Endothelial cell of umbilical vein (primary cell): Measurements from ENCODE around the gene SEMG1. TPM values are rescaled to one million over a fixed set of nuclear protein-coding genes. Genes with fewer than 3 reads are reported as not detected.

Source experiments
- BruUV-seq: library from RNA; stranded (reverse); fragments of 400-500 nt; replicated peaks from 2 replicates; lab custom pipeline; 2021; lab: Mats Ljungman, UMichigan
- CTCF ChIA-PET: fragments of 300-600, 350-600 bp; sonication (Branson Sonifier 250); formaldehyde crosslinking; loops from one replicate; lab custom pipeline; 2021; ENCODE audit warnings: antibody characterized with exemption, inconsistent platforms; lab: Charles Lee
- POLR2A ChIA-PET: fragments of 300-600, 350-600 bp; sonication (Branson Sonifier 250); formaldehyde crosslinking; loops from one replicate; lab custom pipeline; 2021; ENCODE audit warnings: antibody characterized with exemption, inconsistent platforms; lab: Charles Lee
- DNase-seq: peaks from one replicate; pipeline ENCODE4 v3.0.0-alpha.2; 2011; ENCODE audit warnings: low read depth, low spot score
- FAIRE-seq: peaks from 2 replicates; lab custom pipeline; 2011; peaks lifted over from hg19 to GRCh38; lab: Jason Lieb, UNC
- H2AFZ ChIP-seq: 2 replicates; pipeline ENCODE4 v1.6.0; 2012; ENCODE audit warnings: low read depth, low read length, control low read depth, inconsistent platforms
- H3K27ac ChIP-seq: 2 replicates; pipeline ENCODE4 v1.5.1; 2011; ENCODE audit warnings: low read depth, mild to moderate bottlenecking, control low read depth, low read length, moderate library complexity; ENCODE audit not compliant: insufficient read depth
- H3K27me3 ChIP-seq, 2 experiments: 2 replicates each; pipeline versions ENCODE4 v1.6.0 to v1.6.1; 2011; ENCODE audit warnings: low read length in 2 of 2, mixed read lengths in 1 of 2; ENCODE audit not compliant: control insufficient read depth in 2 of 2, insufficient read depth in 2 of 2
- H3K36me3 ChIP-seq, 2 experiments: 2 replicates in 1 of 2; 3 replicates in 1 of 2; pipeline ENCODE4 v1.5.1; 2011; ENCODE audit warnings: low read length in 2 of 2, mild to moderate bottlenecking in 1 of 2, moderate library complexity in 1 of 2; ENCODE audit not compliant: control insufficient read depth in 2 of 2, insufficient read depth in 2 of 2; ENCODE audit errors: extremely low read depth in 1 of 2
- H3K4me1 ChIP-seq: 3 replicates; pipeline ENCODE4 v1.5.1; 2011; ENCODE audit warnings: mild to moderate bottlenecking, low read length; ENCODE audit not compliant: control insufficient read depth, insufficient read depth; ENCODE audit errors: extremely low read depth
- H3K4me2 ChIP-seq: 2 replicates; pipeline ENCODE4 v1.6.1; 2011; ENCODE audit warnings: low read length, control low read depth, mixed read lengths; ENCODE audit not compliant: insufficient read depth
- H3K4me3 ChIP-seq, 3 experiments: fragments of 200-600 bp in 1 of 3; sonication (generic), shearing (Covaris generic) in 1 of 3; replicated peaks in 1 of 3; 2 replicates each; pipeline ENCODE4 v1.5.1; 2011 to 2016; ENCODE audit warnings: control low read depth in 3 of 3, low read length in 3 of 3, mild to moderate bottlenecking in 2 of 3, inconsistent platforms in 1 of 3, low read depth in 1 of 3, moderate library complexity in 1 of 3; ENCODE audit not compliant: insufficient read depth in 1 of 3
- H3K79me2 ChIP-seq: 2 replicates; pipeline ENCODE4 v1.6.0; 2012; ENCODE audit warnings: low read length, inconsistent platforms; ENCODE audit not compliant: control insufficient read depth, insufficient read depth
- H3K9ac ChIP-seq: replicated peaks from 2 replicates; pipeline ENCODE3; 2011; ENCODE audit warnings: low read length, control low read depth; ENCODE audit not compliant: insufficient read depth; ENCODE audit errors: extremely low read depth
- H3K9me1 ChIP-seq: replicated peaks from 3 replicates; pipeline ENCODE4 v1.6.0; 2011; ENCODE audit warnings: mild to moderate bottlenecking, low read length; ENCODE audit not compliant: control insufficient read depth, insufficient read depth; ENCODE audit errors: extremely low read depth
- H3K9me3 ChIP-seq: replicated peaks from 2 replicates; pipeline ENCODE4 v1.5.1; 2012; ENCODE audit warnings: low read length, inconsistent platforms; ENCODE audit not compliant: control insufficient read depth, insufficient read depth
- H4K20me1 ChIP-seq: replicated peaks from 2 replicates; pipeline ENCODE3; 2011; ENCODE audit warnings: mild to moderate bottlenecking, low read length; ENCODE audit not compliant: control insufficient read depth, insufficient read depth; ENCODE audit errors: extremely low read depth
- CTCF ChIP-seq, 2 donors: IDR thresholded peaks; 1 replicate in 1 of 2; 2 replicates in 1 of 2; pipeline ENCODE4 v1.5.1; 2011; ENCODE audit warnings: low read length in 2 of 2, mild to moderate bottlenecking in 2 of 2, moderate library complexity in 2 of 2, control low read depth in 1 of 2, inconsistent platforms in 1 of 2, low read depth in 1 of 2; ENCODE audit not compliant: insufficient read depth in 1 of 2; ENCODE audit errors: extremely low read depth in 1 of 2
- EZH2 ChIP-seq: IDR thresholded peaks from 2 replicates; pipeline ENCODE4 v1.6.1; 2012; ENCODE audit warnings: borderline replicate concordance, low read depth, mild to moderate bottlenecking, moderate library complexity, low read length, inconsistent platforms; ENCODE audit not compliant: severe bottlenecking
- FOS ChIP-seq: IDR thresholded peaks from 2 replicates; pipeline ENCODE4 v1.6.1; 2011; ENCODE audit warnings: mild to moderate bottlenecking, low read length, moderate library complexity, borderline replicate concordance; ENCODE audit not compliant: insufficient read depth
- GATA2 ChIP-seq: IDR thresholded peaks from 2 replicates; pipeline ENCODE4 v1.7.0; 2011; ENCODE audit warnings: low read depth, mild to moderate bottlenecking, moderate library complexity, mixed read lengths, low read length; ENCODE audit not compliant: insufficient read length, insufficient read depth
- JUN ChIP-seq: IDR thresholded peaks from 2 replicates; pipeline ENCODE4 v1.6.1; 2011; ENCODE audit warnings: borderline replicate concordance, low read depth; ENCODE audit not compliant: insufficient read length, insufficient read depth
- MAX ChIP-seq: IDR thresholded peaks from 2 replicates; pipeline ENCODE4 v1.6.1; 2011; ENCODE audit not compliant: insufficient read depth, insufficient read length
- MYC ChIP-seq: IDR thresholded peaks from one replicate; pipeline ENCODE4 v1.6.1; 2011; ENCODE audit warnings: mild to moderate bottlenecking, low read depth, low read length
- POLR2A ChIP-seq: IDR thresholded peaks from 2 replicates; pipeline ENCODE4 v1.6.1; 2012; ENCODE audit warnings: low read depth, mild to moderate bottlenecking, control low read depth, low read length
- POLR2AphosphoS5 ChIP-seq: IDR thresholded peaks from 2 replicates; pipeline ENCODE4 v1.6.1; 2012; ENCODE audit warnings: low read depth, mild to moderate bottlenecking, control low read depth, low read length, moderate library complexity; ENCODE audit not compliant: insufficient read depth
- dilution Hi-C: fragments of 300-500 bp; cut with MboI; formaldehyde crosslinking; loops from one replicate; pipeline ENCODE4 v1.15.0; 2019; ENCODE audit warnings: low sequenced_read_pairs; ENCODE audit not compliant: extremely low pct_ligation_motif_present
- intact Hi-C: fragments of 100-400 bp; cut with micrococcal nuclease; formaldehyde crosslinking; loops from one replicate; pipeline ENCODE4 v1.10.0; 2022
- polyA plus RNA-seq, 4 experiments: library from polyadenylated mRNA; depleted of rRNA in 3 of 4; stranded (reverse) in 3 of 4; unstranded in 1 of 4; fragments of >200 nt; gene quantifications; 2 replicates each; pipeline versions ENCODE4 v1.2.1 to v1.2.3, GENCODE V29; 2011 to 2012; ENCODE audit warnings: missing spikeins in 1 of 4
- total RNA-seq: library from RNA; stranded (reverse); gene quantifications from 2 replicates; pipeline ENCODE4 v1.2.3, GENCODE V29; 2021

The SEMG1 gene
- total and polyA plus RNA-seq, 2 donors (not counting 3 experiments of a cell fraction or from before 2014, with no cell fraction given): not detected

GRCh38 chr20:45221076-45221475 lies 14.2 kb downstream of the SEMG1 start, which contains the start of gene SEMG2:
Gene SEMG2 (plus strand): TSS chr20:45221373. CDS start chr20:45221390, 17 bp downstream.
- dilution Hi-C loops: no loop called here
- intact Hi-C loops: no loop called here
- H3K4me2 ChIP-seq: no peak within 1 kb of the TSS
- ChIA-PET POLR2A (no interaction called here), CTCF (interaction anchor here (1.4 kb wide), 1 partner anchor 177 kb away, joined by 5 read pairs; no protein-coding TSS in a partner anchor)
- H3K9ac ChIP-seq: no peak within 1 kb of the TSS
- DNase-seq (no peak), FAIRE-seq (no peak)
- no peak within 1 kb of the TSS for H3K4me3 ChIP-seq
- TF ChIP-seq EZH2 (no peak), MYC (no peak), POLR2AphosphoS5 (no peak), GATA2 (no peak), CTCF (IDR thresholded peaks at IDR 0.05; ENCODE audit: extremely low read depth in 1 of 2, insufficient read depth in 1 of 2, low read depth in 1 of 2, low read length in 2 of 2) (no peak), MAX (no peak), POLR2A (no peak), JUN (no peak), FOS (no peak)
- no peaks in the 10 kb centered on the region for H3K9me1 ChIP-seq
- no peak within 1 kb of the TSS for H3K27ac ChIP-seq
- H2AFZ ChIP-seq: no peak within 1 kb of the TSS
- BruUV-seq: no TSS peak
- no peaks in the 10 kb centered on the region for H3K9me3 ChIP-seq
- no peaks in the 10 kb centered on the region for H4K20me1 ChIP-seq
- H3K36me3 ChIP-seq: no peaks in the 10 kb centered on the region
- no peaks in the 10 kb centered on the region for H3K4me1 ChIP-seq
- H3K27me3 ChIP-seq: no peaks in the 10 kb centered on the region
- H3K79me2 ChIP-seq: no peaks in the 10 kb centered on the region
